Measurements from ENCODE around the gene BBS7.

The BBS7 gene

DNA sequence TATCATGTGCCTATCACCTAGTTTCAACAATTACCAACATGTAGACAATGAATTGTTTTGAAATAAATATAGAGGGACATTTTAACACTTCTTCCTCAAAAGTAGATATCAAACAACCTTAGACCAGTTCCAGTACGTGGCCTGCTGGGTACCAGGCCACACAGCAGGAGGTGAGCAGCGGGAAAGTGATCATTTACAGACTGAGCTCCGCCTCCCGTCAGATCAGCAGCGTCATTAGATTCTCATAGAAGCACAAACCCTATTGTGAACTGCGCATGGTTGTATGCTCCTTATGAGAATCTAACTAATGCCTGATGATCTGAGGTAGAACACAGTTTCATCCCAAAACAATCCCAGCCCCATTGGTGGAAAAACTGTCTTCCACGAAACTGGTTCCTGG lies 6.5 kb downstream of the BBS7 start:
- TF ChIP-seq, protein P1, sequence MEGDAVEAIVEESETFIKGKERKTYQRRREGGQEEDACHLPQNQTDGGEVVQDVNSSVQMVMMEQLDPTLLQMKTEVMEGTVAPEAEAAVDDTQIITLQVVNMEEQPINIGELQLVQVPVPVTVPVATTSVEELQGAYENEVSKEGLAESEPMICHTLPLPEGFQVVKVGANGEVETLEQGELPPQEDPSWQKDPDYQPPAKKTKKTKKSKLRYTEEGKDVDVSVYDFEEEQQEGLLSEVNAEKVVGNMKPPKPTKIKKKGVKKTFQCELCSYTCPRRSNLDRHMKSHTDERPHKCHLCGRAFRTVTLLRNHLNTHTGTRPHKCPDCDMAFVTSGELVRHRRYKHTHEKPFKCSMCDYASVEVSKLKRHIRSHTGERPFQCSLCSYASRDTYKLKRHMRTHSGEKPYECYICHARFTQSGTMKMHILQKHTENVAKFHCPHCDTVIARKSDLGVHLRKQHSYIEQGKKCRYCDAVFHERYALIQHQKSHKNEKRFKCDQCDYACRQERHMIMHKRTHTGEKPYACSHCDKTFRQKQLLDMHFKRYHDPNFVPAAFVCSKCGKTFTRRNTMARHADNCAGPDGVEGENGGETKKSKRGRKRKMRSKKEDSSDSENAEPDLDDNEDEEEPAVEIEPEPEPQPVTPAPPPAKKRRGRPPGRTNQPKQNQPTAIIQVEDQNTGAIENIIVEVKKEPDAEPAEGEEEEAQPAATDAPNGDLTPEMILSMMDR (IDR thresholded peaks at IDR 0.05): no peak
- DNase-seq (ENCODE audit: low spot score): no peak
- no peak overlapping the region for H3K4me3 ChIP-seq
- H3K27ac ChIP-seq: no peak overlapping the region

DNA sequence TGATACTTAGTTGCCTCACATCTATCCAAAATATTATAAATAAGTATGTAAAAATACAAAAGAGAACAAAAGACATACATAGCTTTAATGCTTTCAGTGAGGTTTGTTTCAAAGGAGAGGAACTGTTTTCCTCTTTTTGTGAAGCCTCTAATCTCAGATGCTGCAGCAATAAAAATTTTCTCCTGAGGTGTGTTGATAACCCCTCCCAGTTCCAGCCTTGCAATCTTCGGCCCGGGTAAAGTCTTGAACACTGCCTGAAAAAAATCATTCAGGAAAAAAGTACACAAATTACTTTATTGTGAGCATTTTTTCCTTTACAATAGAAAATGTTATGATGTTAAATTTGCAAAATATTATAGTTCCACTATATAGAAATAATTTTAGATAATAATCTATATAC lies 8.8 kb downstream of the BBS7 start:
- TF ChIP-seq, protein P1 (IDR thresholded peaks at IDR 0.05): no peak
- H3K4me3 ChIP-seq: no peak overlapping the region
- H3K27ac ChIP-seq: no peak overlapping the region
- no peak for DNase-seq (ENCODE audit: low spot score)

DNA sequence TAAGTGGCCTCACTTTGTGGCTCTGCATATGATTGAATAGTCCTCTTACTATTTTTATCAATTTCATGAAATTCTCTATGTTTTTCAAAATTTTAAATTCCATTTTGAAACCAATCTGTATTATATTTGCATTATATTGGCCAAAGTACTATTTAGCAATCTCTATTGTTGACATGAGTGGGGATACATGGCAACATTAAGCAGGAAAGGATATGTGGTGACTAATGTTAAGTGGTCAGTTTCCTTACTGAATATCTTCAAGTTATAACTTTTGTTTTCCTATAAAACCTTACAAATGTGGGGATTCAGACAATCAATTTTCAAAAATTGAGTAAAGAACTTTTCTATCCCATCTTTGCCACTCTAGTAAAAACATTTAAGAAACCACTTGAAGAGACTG lies 10.2 kb downstream of the BBS7 start:
- H3K4me3 ChIP-seq: no peak overlapping the region
- no peak for DNase-seq (ENCODE audit: low spot score)
- no peak overlapping the region for H3K27ac ChIP-seq
- TF ChIP-seq, protein P1 (IDR thresholded peaks at IDR 0.05): no peak

DNA sequence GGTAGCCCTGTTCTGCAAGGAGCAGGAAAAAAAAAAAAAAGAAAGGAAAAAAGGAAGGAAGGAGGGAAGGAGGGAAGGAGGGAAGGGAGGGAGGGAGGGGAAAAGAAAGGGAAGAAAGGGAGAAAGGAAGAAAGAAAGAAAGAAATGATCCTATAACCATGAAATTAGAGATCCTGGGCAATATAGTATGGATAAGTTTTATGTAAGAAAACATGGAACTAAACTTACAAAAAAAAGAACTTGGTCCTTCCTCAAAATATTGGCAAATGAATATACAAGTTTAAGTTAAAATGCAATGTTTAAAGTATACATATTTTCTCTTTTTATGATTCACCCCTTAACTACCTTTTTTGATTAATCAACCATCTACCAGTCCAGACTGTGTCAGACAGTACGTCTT lies 18.9 kb downstream of the BBS7 start:
- Histone ChIP-seq H3K4me3 (no peak overlapping the region), H3K27ac (no peak overlapping the region)
- no peak for DNase-seq (ENCODE audit: low spot score)
- TF ChIP-seq, protein P1 (IDR thresholded peaks at IDR 0.05): no peak

DNA sequence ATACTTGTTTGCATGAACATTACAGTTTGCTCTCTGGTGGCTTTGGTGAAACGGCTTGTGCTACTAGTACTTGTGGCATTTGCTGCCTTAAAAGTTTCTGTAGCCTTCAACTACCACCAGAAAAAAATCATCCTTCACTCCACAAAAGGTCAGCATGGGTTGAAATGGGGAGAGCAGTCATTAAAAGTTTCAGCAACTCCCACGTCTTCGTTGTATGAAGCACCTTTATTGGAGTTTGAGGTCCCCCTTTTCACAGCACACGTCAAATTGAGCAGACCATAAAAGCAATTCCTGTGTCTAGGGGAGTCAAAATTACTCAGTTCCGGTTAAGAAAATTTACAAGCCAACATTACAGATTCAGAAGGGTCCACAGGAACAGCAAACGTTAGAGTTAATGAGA lies 23.6 kb downstream of the BBS7 start:
- TF ChIP-seq, protein P1 (IDR thresholded peaks at IDR 0.05): no peak
- Histone ChIP-seq H3K27ac (no peak overlapping the region), H3K4me3 (no peak overlapping the region)
- no peak for DNase-seq (ENCODE audit: low spot score)

DNA sequence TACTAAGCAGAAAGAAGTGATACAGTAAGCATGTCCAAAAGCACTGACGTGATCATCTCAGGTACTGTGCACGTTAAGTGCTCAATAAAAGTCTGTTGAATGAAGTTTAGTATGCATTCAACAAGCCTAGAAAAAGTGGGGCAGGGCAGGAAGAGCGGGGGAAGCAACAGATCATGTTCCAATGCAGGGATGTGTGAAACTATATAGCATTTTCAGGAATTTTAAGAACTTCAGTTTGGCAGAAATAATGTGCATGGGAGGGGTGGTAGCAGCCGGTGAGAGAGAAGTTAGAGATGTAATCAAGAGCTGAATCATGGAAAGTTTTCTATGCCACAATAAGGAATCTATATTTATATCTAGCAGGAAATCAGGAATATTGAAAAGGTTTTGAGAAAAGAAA lies 27.4 kb downstream of the BBS7 start:
- Histone ChIP-seq H3K4me3 (no peak overlapping the region), H3K27ac (no peak overlapping the region)
- no peak for DNase-seq (ENCODE audit: low spot score)
- TF ChIP-seq, protein P1 (IDR thresholded peaks at IDR 0.05): no peak

DNA sequence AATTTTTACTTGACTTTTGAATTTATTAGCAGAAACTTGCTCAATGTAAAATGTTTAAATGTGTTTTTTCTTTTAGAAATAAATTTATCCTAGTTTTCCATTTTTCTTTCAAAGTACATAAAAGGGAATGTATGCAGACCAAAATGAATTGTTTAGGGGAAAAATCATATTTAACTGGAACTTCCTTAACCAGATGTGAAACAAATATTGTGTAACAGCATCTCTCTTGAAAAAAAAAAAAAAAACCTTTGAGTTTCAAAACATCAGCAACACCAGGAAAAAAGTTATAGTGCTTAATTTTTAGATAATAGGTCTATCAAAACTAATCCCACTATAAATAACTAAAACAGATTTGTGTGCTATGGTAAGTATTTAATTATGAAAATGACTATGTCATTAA lies 32.1 kb downstream of the BBS7 start:
- no peak for DNase-seq (ENCODE audit: low spot score)
- TF ChIP-seq, protein P1 (IDR thresholded peaks at IDR 0.05): no peak

More for the DNA sequence above, 32.1 kb downstream of the BBS7 start:
- Histone ChIP-seq H3K27ac (no peak overlapping the region), H3K4me3 (no peak overlapping the region)
